HFFc6 (cell line): ENCODE results near the gene TNIP3. TPM values are rescaled to one million over a fixed set of nuclear protein-coding genes. Genes with fewer than 3 reads are reported as not detected.
"Not testable (repeated sequence)": the region's sequence is repeated elsewhere in the genome, so short reads cannot be mapped to it uniquely, and the experiment has no call there.

Experiments used
- DNase-seq: peaks from one replicate; pipeline ENCODE4 v3.0.0-alpha.2; 2018
- H3K27ac Mint-ChIP-seq: 2 replicates; pipeline ENCODE4 v1.8.0; 2020; ENCODE audit warnings: mild to moderate bottlenecking, mixed read lengths
- H3K27me3 Mint-ChIP-seq: 2 replicates; pipeline ENCODE4 v1.8.0; 2021; ENCODE audit warnings: mild to moderate bottlenecking, moderate library complexity, mixed read lengths; ENCODE audit not compliant: insufficient read depth
- H3K36me3 Mint-ChIP-seq: 2 replicates; pipeline ENCODE4 v1.8.0; 2021; ENCODE audit warnings: low read depth, mixed read lengths
- H3K4me1 Mint-ChIP-seq: 2 replicates; pipeline ENCODE4 v1.8.0; 2020; ENCODE audit warnings: low read depth, mixed read lengths
- H3K4me3 Mint-ChIP-seq: 2 replicates; pipeline ENCODE4 v1.8.0; 2020; ENCODE audit warnings: mild to moderate bottlenecking, moderate library complexity, mixed read lengths
- H3K9me3 Mint-ChIP-seq: 2 replicates; pipeline ENCODE4 v1.8.0; 2020; ENCODE audit warnings: mild to moderate bottlenecking, mixed read lengths
- CTCF ChIP-seq: fragments of 200-600 bp; sonication (generic); IDR thresholded peaks from 2 replicates; pipeline ENCODE4 v1.5.0; 2021; ENCODE audit warnings: antibody characterized with exemption, mild to moderate bottlenecking
- long read RNA-seq: library from polyadenylated mRNA; unstranded; transcript quantifications from one replicate; pipeline ENCODE4 v2.0.0, GENCODE V29; 2019
- total RNA-seq, 6 experiments: library from RNA; stranded (reverse); fragmentation: NEBNext Ultra II Directional; extraction: Animal tissue kit (Norgen Biotek cat#: 25700); gene quantifications; 2 replicates in 1 of 6; 3 replicates in 5 of 6; pipeline ENCODE4 v1.2.3, GENCODE V29; 2021

TNIP3 gene
- under 1 TPM; 0.31 to 0.70 (median 0.47) TPM for total RNA-seq
- long read RNA-seq, partial matches to known transcripts = 2 of 3 reads
- long read RNA-seq, other reads (novel, unspliced or antisense) = 1 of 3 reads

- Mint-ChIP-seq H3K36me3 (no peaks in the 10 kb centered on the region), H3K9me3 (no peaks in the 10 kb centered on the region), H3K4me3 (no peak within 1 kb of the TSS), H3K4me1 (peaks cover 13% of the 10 kb centered on the region), H3K27ac (no peak within 1 kb of the TSS), H3K27me3 (no peaks in the 10 kb centered on the region)
- TF ChIP-seq CTCF = no peak
- peak; percentile 54 for DNase-seq
These were observed at the start of gene TNIP3 for GRCh38 chr4:121164291-121164690. TNIP3 (minus strand) TSS chr4:121164321; CDS start chr4:121164125, 196 bp downstream.

- H3K27ac Mint-ChIP-seq = no peak overlapping the region
- DNase-seq = no peak
- TF ChIP-seq CTCF = no peak
- H3K36me3 Mint-ChIP-seq = no peaks in the 10 kb centered on the region
- no peaks in the 10 kb centered on the region for H3K9me3 Mint-ChIP-seq
- peaks cover 21% of the 10 kb centered on the region for H3K4me1 Mint-ChIP-seq
- no peaks in the 10 kb centered on the region; the same call in 1 of the 2 replicates for H3K27me3 Mint-ChIP-seq
- no peak overlapping the region for H3K4me3 Mint-ChIP-seq
These were observed 48.7 kb upstream of the TNIP3 start for GRCh38 chr4:121212806-121213205.

- no peak for DNase-seq
These were observed 45.0 kb upstream of the TNIP3 start for GRCh38 chr4:121209171-121209570.

GRCh38 chr4:121208244-121209007 lies 44.3 kb upstream of the TNIP3 start:
- peaks cover 7% of the 10 kb centered on the region; the same call in 1 of the 2 replicates for H3K4me1 Mint-ChIP-seq
- H3K9me3 Mint-ChIP-seq = no peaks in the 10 kb centered on the region

More at GRCh38 chr4:121209171-121209570, 45.0 kb upstream of the TNIP3 start:
- peaks cover 7% of the 10 kb centered on the region; the same call in 1 of the 2 replicates for H3K4me1 Mint-ChIP-seq
- H3K36me3 Mint-ChIP-seq = no peaks in the 10 kb centered on the region
- no peaks in the 10 kb centered on the region; the same call in 1 of the 2 replicates for H3K27me3 Mint-ChIP-seq
- H3K4me3 Mint-ChIP-seq = no peak overlapping the region
- TF ChIP-seq CTCF = no peak
- H3K27ac Mint-ChIP-seq = no peak overlapping the region
- H3K9me3 Mint-ChIP-seq = no peaks in the 10 kb centered on the region

GRCh38 chr4:121205777-121206176 lies 41.7 kb upstream of the TNIP3 start:
- H3K9me3 Mint-ChIP-seq, H3K36me3 Mint-ChIP-seq, DNase-seq, H3K4me1 Mint-ChIP-seq, H3K27me3 Mint-ChIP-seq, H3K27ac Mint-ChIP-seq, H3K4me3 Mint-ChIP-seq: not testable (repeated sequence)

More at GRCh38 chr4:121208244-121209007, 44.3 kb upstream of the TNIP3 start:
- Mint-ChIP-seq H3K27me3 (no peaks in the 10 kb centered on the region; the same call in 1 of the 2 replicates), H3K36me3 (no peaks in the 10 kb centered on the region), H3K27ac (no peak overlapping the region), H3K4me3 (no peak overlapping the region)
- DNase-seq = no peak
- no peak for TF ChIP-seq CTCF
